Anterior cingulate cortex (tissue), 58 donors: ENCODE measurements around the gene PTPN13.

Experiments
- DNase-seq, 58 donors: peaks; one replicate each; lab custom pipeline; 2025; lab: John Stamatoyannopoulos, UW

Gene PTPN13

DNA sequence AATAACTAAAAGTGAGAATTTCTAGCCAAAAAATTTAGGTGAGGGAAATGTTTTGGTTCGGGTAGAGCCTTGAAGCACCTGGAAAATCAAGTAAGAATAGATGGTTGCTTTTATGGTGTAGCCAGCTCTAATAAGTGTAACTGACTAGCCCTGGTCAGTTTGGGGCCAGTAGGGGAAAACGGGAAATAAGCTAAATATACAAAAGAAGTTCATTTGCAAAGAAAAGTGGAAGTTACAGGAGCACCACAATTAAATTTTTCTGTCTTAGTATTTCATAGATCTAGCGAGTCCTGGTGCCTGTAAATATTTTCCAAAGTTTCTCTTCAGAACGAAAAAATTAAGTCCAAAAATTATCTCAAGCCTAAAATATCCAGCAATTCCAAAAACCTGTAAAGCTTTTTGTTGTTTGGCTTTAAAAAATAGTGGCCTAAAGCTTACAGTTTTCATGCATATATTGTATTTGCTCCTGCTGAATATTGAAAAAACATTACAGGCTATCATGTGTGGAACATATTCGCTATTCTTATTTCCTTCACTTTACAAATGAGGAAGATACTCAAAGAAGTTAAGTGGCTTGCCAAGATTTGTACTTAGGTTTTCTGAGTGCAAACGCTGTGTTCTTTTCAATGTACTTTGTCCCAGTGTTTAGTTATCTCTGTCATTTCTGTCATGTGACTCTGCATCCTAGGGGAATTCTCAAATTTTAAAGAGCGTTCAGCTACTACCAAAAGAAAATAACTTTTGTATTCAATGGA is 7.3 kb upstream of the PTPN13 start:
- DNase-seq: no peak

DNA sequence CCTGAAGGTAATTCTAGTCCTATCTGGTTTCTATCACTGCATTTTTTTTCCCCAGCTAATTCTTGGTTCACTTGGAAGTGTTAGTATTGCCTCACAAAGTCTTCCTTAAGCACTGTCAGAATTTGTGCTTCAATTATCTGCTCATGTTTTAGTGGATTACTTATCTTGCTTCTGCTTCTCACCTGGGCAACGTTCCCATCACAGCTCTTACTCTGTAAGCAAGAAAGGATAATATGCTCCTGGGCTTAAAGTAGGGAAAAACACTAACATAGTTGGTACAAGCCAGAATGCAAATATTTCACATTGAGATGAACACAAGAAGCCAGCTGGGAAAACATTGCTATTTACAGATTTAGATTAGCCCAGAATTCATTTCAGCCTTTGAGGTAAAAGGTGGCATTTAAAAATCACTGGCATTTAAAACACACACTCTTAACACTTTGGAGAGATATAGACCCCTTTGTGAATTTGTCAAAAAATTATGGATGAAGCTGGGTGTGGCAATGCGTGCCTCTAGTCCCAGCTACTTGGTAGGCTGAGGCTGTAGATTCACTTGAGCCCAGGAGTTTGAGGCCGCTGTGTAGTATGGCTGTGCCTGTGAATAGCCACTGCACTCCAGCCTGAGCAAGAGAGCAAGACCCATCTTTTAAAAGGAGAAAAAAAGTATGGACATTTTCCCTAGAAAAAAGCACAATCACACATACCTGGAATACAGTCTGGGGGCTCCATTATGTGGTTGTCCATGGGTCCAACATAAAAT is 6.6 kb upstream of the PTPN13 start:
- DNase-seq: peak in 1 of 58 donors; percentile 2

DNA sequence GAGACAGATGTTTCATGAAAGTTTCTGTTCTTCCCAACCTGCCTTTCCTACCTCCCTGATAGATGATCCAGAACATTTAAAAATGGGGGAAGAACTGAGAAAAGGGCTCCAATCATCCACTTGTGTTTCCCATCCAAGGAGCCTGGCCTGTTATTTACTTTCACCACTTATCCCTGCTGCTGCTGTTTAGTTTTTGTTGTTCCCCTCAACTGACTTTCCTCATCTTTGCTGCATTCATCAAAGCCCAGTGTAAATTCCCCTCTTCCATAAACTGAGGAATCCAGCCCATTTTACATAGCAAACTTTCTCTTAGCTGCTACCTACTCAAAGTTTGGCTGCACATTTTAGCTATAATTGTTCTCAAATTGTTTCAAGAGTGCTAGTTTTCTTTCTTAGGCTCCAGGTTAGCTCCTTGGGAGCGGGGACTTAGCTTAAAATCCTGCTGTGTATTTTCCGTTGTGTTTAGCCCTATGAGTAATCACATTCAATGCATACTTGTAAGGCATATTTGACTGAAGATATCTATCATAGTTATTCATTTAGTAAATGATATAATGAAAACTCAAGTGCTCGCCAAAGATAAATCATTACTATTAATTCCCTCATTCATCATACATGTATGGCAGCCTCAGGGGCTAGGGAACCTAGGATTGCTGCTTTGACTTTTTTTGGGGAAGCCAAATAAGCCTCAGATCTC is 1.4 kb upstream of the PTPN13 start:
- DNase-seq: no peak

DNA sequence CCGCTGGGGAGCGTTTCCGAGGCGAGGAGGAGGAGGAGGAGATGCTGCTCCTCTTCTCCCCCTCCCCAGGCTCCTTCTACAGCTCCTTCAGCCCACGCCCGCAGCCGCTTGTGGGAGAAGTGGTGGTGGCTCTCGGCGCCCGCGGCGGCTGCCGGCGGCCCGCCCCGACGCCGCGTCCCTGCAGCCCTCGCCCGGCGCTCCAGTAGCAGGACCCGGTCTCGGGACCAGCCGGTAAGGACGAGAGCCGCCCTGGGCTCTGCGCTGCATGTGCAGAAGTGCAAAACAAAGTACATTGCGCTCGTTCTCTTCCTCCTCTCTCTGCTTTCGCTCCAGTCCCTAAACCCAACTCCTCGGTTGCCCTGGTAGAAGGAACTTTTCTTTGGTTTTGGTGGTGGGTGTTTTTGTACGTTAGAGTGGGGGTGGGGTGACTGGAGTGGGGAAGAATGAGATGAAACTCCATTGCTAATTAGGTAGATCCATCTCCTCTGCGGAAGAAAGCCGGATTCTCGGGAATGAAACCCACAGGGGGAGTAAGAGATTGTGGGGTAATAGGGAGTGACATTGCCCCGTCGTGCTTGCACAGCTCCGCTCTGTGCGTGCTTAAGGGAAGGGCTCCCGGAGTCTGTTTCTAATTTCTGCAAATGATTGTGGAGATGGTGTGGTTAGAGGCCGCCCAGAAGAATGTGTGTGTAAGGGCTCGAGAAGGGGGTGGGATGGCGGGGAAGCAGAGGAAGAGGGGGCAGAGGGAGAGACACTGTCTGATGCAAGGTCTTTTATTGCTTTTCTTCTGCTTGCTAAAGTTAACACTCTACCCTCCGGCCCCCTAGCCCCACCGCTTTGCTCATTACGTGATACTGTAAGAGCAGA is 677 bp downstream of the PTPN13 start:
- DNase-seq: peak in 49 of 58 donors; percentile 4 to 81 (median 52)

DNA sequence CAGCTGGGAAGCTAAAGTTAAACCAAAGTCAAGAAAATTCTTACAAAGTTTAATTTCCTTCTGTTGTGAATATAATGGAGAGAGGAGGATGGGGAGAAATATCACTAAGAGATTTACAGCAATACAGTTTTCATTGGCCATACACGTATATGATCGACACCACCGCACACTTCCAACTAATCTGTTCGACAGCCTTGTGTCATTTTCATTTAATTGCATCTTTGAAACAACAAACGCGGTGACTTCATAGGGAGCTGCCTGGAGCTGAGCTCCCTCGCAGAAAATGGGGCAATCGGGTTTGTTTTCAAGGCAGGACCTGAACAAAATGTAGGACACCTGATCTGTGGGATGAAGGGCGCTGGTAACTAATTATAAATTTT is 1.3 kb downstream of the PTPN13 start:
- DNase-seq: peak in 12 of 58 donors; percentile 3 to 55 (median 30)

DNA sequence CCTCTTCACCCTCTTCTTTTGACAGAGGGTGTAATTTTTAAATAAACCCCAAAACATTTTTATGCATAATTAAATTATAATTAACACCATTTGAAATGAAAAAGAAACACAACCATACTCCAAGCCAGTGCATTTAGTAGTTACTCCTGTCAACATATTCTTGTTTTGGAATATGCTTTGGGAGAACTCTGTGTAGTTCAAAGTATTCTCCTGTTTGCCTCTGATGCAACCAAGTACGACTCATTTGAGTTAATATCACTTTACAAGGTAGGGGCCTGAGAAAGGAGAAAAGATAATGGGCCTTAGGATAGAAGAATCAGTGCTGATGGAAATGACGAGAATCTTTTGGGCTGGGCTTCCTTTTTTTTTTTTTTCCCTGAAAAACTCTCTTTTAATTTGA is 2.7 kb downstream of the PTPN13 start:
- no peak for DNase-seq

DNA sequence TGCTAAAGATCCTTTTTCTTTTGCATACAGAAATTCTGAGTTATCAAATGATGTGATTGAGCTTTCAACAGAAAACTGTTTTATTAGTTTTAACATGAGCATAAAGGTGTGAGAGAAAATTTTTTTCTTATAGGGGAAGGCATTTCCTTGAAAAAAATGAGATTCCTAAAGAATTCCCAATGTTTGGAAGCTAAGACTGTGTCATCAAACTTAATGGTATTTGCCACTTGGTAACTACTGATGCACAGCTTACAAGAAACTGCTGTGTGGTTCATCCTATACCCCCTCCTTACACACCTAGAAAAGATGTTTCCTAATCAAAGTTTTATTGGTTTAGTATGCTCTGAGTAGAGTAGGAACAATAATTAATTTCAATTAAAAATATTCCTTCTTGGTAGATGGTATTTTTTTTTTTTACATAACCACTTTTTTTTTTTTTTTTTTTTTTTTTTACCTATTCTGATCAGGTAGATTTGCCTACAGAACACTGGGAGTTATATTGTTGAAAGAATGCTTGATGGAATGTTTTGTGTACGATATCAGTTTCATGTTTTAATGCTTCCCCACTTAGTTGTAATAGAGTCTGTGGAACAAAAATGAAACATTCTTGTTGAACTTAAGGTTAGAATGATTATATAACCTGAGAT is 6.0 kb downstream of the PTPN13 start:
- DNase-seq: no peak

DNA sequence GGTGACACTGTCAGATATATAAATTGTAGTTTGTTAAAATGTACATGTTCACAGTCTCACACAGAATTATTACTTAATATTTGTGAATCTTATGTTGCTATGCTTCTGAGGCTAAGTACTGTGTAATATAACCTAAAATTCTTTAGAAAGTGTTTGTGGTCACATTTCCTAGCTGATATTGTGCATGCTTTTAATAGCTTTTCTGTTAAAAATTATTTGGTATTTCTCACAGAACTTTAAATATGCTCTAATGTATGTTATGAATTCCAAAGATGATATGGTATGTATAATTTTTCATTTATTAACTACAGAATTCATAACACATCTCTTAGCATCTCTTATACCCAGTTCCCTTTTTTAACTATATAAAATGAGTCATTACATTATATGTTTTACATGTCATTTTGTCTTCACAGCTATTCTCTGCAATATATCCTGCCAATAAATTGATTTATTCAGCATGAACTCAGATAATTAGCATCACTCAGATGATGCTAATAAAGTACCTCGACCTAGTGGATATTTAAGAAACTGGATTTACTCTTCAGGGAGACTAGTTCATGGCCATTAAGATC is 9.3 kb downstream of the PTPN13 start:
- DNase-seq: no peak

DNA sequence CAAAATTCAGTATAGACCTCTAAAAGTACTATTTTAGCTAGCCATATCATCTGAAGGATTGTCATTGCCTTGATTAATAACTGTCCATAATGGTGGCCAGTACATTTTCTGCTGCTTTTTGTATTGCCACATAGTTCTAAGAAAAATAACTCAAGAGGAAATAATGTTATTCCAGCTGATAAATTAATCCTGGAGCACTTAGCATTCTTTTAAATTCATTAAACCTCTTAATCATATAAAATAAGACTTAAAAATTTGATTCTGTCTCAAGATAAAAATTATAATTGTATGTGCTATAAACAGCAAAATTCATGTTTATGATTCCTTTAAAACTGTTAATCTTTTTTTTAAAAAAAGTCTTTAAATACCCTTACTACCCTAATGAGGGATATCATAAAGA is 12.7 kb downstream of the PTPN13 start:
- DNase-seq: no peak

DNA sequence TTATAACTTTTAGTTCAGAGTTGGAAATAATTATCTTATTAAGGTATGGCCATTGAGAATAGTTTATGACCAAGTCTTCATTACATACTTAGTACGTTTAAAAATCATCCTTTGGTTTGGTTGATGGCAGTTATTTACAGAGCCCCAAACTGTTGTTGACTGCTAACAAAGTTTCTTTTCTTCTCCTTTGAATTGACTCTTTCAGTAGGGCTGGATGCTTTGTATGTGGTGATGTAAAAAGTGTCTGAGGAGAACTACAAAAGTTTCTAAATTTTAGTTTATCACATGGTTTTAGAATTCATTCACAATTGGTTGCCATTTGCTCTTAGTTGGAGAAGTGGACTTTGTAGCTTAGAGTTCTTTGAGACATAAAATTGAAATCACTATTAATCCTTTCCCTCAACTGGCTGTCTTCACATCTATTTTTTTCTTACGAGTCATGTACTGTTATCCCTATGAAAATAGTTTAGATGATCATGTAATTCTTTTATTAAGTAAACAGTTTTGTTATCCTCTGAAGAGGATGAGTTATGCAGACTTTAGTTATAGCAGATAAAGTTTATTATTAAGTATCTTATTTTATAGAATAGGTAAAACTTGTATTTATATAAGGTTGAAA is 14.8 kb downstream of the PTPN13 start:
- peak in 1 of 58 donors; percentile 48 for DNase-seq

DNA sequence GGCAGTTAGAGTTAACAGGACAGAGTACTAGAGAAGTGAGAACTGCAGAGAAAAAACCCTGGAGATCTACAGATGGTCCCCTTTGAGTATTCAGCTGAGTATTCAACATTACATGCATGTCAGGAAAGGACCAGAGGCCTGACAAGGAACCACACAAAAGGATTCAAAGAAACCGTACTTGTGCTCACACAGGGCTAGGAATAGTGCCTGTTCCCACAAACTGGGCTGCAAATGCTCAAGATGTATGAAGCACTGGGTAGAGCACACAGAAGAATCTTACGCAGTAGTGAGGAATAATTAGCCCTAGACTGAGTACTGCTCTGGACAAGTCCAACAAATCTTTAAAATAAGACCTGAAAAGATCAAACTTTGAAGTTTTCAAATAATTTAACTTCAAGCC is 17.6 kb downstream of the PTPN13 start:
- DNase-seq: no peak

DNA sequence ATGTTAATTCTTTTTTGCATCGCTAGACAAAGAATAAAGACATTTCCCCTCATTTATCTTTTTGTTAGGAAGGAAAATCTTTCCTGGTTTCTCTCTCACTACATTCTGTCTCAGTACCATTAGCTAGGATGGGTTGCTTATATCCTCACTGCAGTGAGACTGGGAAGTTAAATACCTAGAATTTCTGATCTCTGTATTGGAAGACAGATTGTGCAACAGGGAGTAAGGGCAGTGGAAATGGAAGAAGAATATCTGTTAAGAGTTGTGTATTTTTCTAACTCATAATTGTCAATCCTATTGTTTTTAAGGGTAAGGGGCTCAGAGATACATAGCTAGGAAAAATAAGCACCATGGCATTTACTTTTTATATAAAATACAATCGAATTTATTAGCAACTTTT is 19.6 kb downstream of the PTPN13 start:
- no peak for DNase-seq

DNA sequence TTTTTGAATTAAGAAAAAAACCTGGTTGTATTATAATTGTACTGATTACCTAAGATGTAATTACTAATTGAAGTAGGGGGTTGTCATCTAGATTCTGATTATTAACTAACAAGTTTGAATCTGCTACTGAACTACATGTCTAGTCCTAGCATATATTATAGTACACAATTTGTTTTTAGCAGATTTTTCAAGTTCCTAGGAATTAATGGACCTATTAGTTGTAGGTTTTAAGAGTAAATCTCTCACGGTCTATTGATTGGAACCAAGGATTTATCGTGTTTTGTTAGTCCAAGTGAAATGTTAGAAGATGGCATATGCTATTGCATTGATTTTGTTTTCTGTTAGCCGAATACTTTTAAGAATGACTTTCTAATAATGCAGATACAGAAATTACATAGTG is 20.8 kb downstream of the PTPN13 start:
- no peak for DNase-seq

DNA sequence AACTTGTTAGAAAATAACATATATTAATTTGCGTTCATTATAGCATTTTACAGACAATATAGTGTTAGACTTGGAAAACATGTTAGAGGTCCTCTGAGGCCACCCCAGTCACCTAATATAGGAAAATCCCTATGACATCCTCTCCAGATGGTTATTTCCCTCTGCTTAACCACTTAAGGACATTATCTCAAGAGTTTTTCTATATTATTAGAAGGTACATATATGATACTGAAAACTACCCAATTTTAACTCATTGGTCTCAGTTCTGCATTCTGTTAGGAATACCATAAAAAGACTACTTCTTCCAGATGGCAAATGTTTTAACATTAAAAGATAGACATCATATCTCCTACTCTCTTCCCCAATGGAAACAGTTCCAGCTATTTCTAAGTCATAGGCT is 21.4 kb downstream of the PTPN13 start:
- DNase-seq: no peak

DNA sequence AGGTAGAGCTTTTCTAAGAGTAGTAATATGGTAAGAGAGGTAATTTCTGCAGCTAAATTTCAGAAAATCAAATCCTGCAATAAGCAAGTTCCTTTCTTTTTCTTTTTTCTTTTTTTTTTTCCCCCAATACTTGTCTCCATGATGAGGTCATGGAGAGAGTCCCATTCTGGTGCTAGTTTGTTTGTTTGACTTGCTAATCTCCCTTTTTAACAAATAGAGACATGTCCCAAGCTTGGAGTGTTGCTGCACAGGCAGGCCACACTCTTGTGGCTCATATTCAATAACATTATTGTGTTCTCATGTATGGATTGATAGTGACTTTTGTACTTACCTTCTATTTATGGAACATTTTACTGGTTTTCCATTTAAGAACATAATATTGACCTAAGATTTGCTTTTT is 25.5 kb downstream of the PTPN13 start:
- DNase-seq: no peak

DNA sequence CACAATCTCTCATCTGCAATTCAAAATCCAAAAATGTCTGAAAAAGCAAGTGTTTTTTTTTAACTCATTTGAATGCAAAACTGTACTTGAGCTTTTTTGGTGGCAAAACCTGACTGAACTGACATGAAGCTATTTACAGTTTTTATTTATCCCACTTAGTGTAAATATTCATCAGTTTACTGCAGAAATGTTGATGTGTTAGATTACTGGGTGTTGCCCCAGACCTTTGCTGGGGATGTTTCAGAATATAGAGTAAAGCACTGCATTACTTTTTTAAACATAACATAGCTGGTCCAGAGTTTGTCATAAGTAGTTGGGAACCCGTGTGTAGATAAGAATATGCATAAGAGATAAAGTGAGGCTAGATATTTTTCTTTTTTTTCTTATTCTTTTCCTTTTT is 27.3 kb downstream of the PTPN13 start:
- no peak for DNase-seq

DNA sequence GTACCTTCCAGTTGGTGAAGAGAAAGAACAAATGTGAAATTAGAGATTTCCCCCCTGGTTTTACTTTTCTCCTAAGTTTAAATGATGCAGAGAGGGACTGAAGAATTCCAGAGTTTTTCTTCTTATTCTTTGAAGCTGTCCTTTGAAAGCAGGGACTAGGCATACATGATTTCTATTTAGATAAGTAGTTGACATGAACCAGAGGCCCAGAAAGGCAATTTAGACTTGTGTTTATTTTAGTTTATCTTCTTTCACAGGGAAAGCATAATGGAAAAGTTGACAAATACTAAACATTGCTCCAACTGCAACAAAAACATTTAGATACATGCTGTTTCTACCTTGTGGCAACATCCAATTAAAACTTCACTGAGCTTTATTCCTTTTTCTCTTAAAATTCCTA is 32.0 kb downstream of the PTPN13 start:
- no peak for DNase-seq

DNA sequence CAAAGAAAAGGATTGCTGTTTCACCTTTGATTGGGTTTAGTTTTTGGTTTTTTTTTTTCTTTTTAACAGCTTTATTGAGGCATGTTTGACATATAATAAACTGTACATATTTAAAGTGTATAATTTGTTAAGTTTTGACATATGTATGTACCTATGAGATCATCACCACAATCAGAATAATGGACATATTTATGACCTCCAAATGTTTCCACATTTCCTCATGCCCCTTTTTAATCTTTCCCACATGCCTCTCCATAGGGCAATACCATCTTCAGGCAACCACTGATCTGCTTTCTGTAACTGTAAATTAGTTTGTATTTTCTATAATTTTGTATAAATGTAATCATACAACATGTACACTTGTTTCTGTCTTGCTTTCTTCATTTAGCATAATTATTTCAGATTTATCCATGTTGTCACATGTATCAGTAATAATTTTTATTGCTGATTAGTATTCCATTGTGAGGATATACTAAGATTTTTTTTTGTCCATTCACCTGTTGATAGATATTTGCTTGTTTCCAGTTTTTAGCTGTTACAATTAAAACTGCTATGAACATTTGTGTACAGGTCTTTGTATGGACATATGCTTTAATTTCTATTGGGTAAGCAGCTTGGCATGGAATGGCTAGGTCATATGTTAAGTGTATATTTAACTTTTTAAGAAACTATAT is 33.5 kb downstream of the PTPN13 start:
- DNase-seq: no peak

DNA sequence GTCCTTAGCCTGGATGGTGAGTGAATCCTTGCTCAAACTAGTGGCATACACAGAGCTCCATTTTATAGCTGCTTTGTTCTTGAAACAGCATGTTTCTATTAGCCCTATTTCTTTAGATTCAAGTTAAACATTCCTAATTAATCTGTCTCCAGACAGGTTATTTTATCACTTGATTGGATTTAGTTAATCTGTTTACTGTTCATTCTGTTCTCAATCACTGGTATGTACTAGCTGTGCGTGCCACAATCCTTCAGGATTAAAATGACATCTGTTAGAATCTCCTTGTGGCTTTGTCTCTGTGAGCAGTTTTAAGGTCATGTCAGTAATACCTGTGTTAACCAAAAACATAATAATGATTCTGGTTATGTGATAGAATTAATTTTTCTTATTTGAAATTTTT is 36.5 kb downstream of the PTPN13 start:
- DNase-seq: no peak
